AG04450 (cell line): ENCODE data around the gene AAR2. TPM values are rescaled to one million over a fixed set of nuclear protein-coding genes. Genes with fewer than 3 reads are reported as not detected.

Experiments
- CTCF ChIA-PET: fragments of 300-600, 350-600 bp; formaldehyde crosslinking; extraction: SDS; loops from one replicate; lab custom pipeline; 2022; ENCODE audit warnings: antibody characterized with exemption, inconsistent platforms; lab: Charles Lee
- POLR2A ChIA-PET: fragments of 350-600 bp; formaldehyde crosslinking; extraction: SDS; loops from one replicate; lab custom pipeline; 2021; ENCODE audit warnings: antibody characterized with exemption, inconsistent platforms; lab: Yijun Ruan, JAX
- DNase-seq: peaks from one replicate; pipeline ENCODE4 v3.0.0-alpha.2; 2011; ENCODE audit warnings: low read depth, low spot score
- H3K27ac ChIP-seq: one replicate; pipeline ENCODE4 v1.5.1; 2012; ENCODE audit warnings: low read depth, low read length, control low read depth
- H3K27me3 ChIP-seq: one replicate; pipeline ENCODE4 v1.6.0; 2012; ENCODE audit warnings: low read length; ENCODE audit not compliant: control insufficient read depth, insufficient read depth
- H3K4me3 ChIP-seq: 2 replicates; pipeline ENCODE4 v1.5.1; 2011; ENCODE audit warnings: mild to moderate bottlenecking, low read depth, low read length, control low read depth
- H3K9me3 ChIP-seq: 2 replicates; pipeline ENCODE4 v1.5.1; 2012; ENCODE audit warnings: low read length; ENCODE audit not compliant: control insufficient read depth, insufficient read depth
- polyA plus RNA-seq: library from polyadenylated mRNA; depleted of rRNA; stranded (reverse); fragments of >200 nt; gene quantifications from 2 replicates; pipeline ENCODE4 v1.2.3, GENCODE V29; 2011
- TF ChIP-seq, protein P1 (sequence below): IDR thresholded peaks from 2 replicates; pipeline ENCODE4 v1.5.1; 2011; ENCODE audit warnings: low read depth, low read length, control low read depth, inconsistent platforms

The AAR2 gene
- polyA plus RNA-seq, 1 experiment, result 25.3 TPM

DNA sequence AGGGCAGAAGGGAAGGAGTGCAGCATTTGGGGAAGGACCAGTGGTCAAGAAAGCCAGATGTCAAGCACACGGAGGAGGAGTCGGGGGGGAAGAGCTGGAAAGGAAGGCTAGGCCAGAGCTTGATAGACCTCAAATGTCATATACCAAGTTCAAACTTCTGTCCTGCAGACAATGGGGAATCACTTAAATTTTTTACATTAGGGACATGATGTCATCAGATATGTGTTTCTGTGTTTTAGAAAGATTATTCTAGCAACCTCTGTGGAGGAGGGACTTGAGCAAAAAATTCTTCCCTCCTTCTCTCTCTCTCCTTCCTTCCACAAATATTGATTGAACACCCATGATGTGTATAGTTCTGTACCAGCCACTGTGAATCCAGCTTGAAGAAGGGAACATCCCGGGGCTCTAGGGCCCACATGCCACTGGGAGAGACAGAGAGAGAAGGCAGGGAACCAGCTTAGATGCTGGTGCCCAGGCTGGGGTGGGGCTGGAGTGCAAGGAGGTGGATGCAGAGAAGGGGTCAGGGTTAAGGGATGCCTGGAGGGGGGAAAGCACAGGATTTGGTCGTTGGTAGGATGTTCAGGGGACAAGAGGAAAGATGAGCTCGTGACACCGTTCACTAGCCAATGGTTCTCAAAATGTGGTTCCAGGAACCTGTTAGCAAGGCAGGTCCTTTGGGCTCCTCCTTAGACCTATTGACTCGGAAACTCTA lies 19.8 kb upstream of the AAR2 start:
- CTCF ChIA-PET, result interaction anchor here (0.7 to 1.5 kb wide), 2 partner anchors 14 to 223 kb away, joined by 3 to 5 read pairs; no protein-coding TSS in a partner anchor
- TF ChIP-seq, protein P1, sequence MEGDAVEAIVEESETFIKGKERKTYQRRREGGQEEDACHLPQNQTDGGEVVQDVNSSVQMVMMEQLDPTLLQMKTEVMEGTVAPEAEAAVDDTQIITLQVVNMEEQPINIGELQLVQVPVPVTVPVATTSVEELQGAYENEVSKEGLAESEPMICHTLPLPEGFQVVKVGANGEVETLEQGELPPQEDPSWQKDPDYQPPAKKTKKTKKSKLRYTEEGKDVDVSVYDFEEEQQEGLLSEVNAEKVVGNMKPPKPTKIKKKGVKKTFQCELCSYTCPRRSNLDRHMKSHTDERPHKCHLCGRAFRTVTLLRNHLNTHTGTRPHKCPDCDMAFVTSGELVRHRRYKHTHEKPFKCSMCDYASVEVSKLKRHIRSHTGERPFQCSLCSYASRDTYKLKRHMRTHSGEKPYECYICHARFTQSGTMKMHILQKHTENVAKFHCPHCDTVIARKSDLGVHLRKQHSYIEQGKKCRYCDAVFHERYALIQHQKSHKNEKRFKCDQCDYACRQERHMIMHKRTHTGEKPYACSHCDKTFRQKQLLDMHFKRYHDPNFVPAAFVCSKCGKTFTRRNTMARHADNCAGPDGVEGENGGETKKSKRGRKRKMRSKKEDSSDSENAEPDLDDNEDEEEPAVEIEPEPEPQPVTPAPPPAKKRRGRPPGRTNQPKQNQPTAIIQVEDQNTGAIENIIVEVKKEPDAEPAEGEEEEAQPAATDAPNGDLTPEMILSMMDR, result no peak
- Histone ChIP-seq H3K27me3 (no peaks in the 10 kb centered on the region), H3K9me3 (no peaks in the 10 kb centered on the region), H3K27ac (no peak overlapping the region), H3K4me3 (no peak overlapping the region)
- DNase-seq, result no peak
- POLR2A ChIA-PET, result no interaction called here

DNA sequence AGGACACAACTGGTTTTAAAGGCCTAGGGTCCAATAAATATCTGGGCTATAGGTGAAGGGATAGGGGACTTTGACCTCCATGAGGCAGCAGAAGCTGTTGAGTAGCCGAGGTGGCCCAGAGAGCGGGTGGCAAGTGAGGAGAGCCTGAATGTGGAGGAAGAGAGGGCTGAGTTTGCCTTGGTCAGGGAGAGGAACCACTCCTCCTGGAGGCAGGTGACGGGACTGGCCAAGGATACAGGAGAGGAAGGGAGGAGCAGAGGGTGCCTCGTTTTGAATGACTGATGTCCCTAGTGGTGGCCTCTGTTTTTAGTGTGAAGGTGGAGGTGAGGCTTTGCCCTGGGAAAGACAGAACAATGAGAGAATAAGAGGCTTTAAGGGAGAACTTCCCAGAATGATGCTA lies 19.1 kb upstream of the AAR2 start:
- H3K9me3 ChIP-seq, result no peaks in the 10 kb centered on the region
- no peaks in the 10 kb centered on the region for H3K27me3 ChIP-seq
- no peak overlapping the region for H3K4me3 ChIP-seq
- H3K27ac ChIP-seq, result no peak overlapping the region
- CTCF ChIA-PET, result interaction anchor here (0.7 to 1.3 kb wide), 3 partner anchors 15 to 222 kb away, joined by 3 to 4 read pairs (median 3); no protein-coding TSS in a partner anchor
- POLR2A ChIA-PET, result no interaction called here
- DNase-seq, result no peak
- TF ChIP-seq, protein P1, result no peak

DNA sequence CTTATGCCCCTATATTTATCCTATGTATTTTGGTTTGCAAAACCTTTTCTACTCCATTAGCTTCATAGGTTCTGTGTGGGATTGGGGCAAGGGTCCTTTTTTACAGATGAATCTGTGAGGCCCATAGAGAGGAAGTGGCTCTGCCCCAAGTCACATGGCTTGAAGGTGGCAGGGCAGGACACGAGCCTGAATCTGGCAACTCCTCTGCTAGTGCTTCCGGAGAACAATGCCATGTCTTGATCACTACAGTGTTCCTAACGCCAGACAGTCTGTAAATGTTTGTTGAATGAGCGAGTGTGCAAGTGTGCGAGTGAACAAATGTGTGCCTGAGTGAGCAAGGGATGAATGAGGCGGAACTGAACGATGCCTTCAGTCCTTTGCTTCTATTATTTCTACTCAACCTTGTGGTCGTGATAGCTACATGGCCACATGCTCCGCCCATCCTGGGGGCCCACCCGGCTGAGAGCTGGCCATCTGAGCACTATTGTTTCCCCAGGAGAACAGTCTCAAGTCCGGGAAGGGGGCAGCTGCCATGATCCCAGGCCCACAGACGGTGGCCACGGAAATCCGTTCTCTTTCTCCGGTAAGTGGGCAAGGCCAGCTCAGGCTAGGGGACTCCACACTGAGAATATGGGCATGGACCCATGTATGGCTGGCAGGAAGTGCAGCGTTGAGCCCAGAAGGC lies 17.8 kb upstream of the AAR2 start:
- no peak for DNase-seq
- ChIA-PET CTCF (interaction anchor here (0.9 to 1.3 kb wide), 2 partner anchors 16 to 221 kb away, joined by 3 to 4 read pairs; no protein-coding TSS in a partner anchor), POLR2A (no interaction called here)
- Histone ChIP-seq H3K4me3 (no peak overlapping the region), H3K27ac (no peak overlapping the region), H3K27me3 (no peaks in the 10 kb centered on the region), H3K9me3 (no peaks in the 10 kb centered on the region)
- TF ChIP-seq, protein P1, result no peak

DNA sequence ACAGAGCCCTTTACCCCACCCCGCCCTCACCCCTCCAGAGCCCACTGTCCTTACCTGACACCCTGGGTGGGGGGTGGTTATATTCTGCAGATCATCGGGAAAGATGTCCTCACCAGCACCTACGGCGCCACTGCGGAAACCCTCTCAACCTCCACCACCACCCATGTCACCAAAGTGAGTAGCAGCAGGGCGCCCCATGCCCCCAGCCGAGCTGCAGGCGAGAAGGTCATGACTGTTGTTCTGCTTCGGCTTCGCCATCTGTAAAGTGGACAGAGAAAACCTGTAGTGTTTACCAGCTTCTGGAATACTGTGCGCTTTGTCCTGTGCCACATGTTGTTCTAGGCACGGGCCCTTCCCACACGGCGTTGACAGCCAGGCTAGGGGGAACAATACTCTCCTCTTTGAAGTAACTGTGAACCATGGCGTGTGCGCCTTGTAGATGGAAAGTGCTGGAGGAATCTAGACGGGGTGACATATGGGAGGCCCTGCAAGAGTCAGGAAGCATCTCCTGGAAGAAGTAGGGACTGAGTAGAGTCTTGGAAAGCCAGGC lies 16.5 kb upstream of the AAR2 start:
- TF ChIP-seq, protein P1, result no peak
- H3K27ac ChIP-seq, result no peak overlapping the region
- no peaks in the 10 kb centered on the region for H3K9me3 ChIP-seq
- ChIA-PET POLR2A (no interaction called here), CTCF (interaction anchor here (0.5 kb wide), 1 partner anchor 386 kb away, joined by 3 read pairs; the partner anchor contains the start of gene RAB5IF)
- H3K4me3 ChIP-seq, result no peak overlapping the region
- no peak for DNase-seq
- no peaks in the 10 kb centered on the region for H3K27me3 ChIP-seq
